GM18907 (cell line): Measurements from ENCODE around the gene VKORC1L1.
"Not testable (repeated sequence)": the region's sequence is repeated elsewhere in the genome, so short reads cannot be mapped to it uniquely, and the experiment has no call there.

Experiments used
- ATAC-seq: cut with Tn5 transposase; IDR thresholded peaks from one replicate; pipeline ENCODE4 v1.9.1; 2021; ENCODE audit warnings: mild to moderate bottlenecking, moderate library complexity; ENCODE audit not compliant: unreplicated experiment

VKORC1L1 gene

DNA sequence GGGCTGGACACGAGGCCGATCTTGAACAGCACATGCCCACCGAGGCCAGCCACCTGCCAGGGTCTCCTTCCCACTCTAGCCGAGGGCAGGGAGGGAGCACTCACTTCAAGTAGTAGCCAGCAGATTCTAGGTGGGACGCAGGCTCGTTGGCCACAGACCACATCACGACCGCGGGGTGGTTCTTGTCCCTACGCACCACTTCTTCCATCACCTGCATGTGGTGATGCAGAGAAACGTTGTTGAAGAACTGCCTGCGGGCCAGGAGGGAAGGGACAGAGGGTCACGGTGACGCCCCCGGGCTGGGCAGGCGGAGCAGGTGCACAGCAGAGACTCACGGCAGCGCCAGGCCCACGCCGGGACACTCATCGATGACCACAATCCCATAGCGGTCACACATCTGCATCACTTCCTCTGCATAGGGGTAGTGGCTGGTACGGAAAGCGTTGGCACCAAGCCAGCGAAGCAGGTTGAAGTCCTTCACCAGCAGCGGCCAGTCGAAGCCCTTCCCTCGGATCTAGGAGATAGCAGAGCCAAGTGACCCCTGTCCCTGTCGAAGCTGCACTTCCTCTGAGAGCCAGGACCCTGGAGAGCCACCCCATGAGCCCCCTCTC, 101.4 kb downstream of the VKORC1L1 start:
- no peak for ATAC-seq

DNA sequence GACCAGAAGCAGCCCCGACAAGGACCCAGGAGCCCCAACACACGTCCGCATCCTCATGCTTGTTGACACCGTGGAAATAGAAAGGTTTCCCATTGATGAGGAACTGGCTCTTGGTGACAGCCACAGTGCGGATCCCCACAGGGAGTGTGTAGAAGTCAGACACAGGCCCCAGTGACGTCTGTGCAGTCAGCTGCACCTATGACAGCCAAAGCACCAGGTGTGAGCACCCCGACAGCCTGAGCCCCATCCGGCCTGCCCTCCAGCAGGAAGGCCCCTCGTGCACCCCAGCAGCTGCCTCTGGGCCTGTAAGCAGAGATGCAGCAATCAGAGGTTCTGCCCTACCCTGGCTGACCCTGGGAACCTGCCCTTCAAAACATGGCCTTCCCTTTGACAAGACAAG, 102.0 kb downstream of the VKORC1L1 start:
- no peak for ATAC-seq

DNA sequence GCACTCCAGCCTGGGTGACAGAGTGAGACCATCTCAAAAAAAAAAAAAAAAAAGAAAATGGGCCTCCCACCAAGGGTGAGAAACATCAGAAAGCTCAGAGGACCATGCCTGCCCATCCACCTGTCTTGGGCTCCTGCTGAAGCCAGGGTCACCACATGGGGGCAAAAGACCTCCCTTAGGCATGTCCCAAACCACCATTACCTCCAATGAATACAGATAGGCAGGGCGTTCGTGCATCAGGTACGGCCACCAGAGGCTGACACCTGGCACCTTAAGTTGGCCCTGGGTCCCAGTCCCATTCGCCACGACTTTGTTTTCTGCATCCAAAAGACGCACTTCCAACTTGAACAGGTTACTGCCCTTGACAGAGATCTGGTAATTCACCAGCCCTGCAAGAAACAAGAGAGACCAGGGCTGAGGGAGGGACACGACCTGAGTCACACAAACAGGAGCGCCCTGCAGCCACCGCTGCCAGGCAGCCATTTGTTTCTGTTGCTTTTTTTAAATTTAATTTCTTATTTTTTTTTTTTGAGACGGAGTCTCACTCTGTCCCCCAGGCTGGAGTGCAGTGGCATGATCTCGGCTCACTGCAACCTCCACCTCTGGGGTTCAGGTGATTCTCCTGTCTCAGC, 103.1 kb downstream of the VKORC1L1 start:
- ATAC-seq: no peak

DNA sequence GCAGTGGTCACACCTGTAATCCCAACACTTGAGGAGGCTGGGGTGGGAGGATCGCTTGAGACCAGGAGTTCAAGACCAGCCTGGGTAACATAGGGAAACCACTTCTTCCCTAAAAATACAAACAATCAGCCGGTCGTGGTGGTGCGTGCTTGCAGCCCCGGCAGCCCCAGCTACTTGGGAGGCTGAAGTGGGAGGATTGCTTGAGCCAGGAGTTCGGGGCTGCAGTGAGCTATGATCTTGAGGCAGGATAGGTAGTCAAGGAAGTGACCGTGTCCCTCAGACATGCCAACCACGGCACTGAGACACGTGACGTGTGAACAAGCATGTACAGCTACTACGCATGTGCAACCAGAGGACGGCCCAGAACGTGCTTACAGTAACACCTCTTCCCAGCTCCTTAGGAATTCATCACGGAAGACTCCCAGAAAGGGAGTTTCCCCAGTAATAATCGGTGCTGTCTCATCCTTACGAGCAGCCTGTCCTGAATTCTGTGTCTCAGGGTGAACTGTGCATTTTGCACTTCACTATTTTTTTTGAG, 103.9 kb downstream of the VKORC1L1 start:
- no peak for ATAC-seq

DNA sequence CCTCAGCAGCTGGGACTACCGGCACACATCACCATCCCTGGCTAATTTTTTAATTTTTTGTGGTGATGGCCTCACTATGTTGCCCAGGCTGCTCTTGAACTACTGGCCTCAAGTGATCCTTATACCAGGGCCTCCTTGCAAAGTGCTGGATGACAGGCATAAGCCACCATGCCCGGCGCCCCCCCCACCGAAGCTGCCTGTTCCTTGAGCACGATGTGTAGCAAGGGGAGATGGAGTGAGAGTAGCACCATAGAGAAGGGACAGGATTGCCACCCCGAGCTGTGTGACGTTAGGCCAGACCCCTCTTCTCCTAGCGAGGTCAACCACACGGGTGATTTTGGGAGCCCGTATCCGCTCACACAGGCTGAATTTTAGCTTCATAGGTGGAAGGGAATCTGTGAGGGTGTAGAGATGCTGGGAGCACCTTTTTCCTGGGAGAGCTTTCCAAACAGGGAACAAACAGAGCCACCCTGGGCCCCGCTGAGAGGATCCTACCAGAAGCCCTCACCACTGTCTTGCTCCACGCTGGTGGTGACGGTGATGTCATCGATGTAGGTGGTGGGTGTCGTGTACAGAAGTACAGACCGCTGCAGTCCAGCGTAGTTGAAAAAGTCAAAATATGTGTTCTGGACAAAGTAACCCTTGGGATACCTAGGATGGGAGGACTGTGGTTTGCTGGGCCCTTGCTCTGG, 106.2 kb downstream of the VKORC1L1 start:
- no peak for ATAC-seq

DNA sequence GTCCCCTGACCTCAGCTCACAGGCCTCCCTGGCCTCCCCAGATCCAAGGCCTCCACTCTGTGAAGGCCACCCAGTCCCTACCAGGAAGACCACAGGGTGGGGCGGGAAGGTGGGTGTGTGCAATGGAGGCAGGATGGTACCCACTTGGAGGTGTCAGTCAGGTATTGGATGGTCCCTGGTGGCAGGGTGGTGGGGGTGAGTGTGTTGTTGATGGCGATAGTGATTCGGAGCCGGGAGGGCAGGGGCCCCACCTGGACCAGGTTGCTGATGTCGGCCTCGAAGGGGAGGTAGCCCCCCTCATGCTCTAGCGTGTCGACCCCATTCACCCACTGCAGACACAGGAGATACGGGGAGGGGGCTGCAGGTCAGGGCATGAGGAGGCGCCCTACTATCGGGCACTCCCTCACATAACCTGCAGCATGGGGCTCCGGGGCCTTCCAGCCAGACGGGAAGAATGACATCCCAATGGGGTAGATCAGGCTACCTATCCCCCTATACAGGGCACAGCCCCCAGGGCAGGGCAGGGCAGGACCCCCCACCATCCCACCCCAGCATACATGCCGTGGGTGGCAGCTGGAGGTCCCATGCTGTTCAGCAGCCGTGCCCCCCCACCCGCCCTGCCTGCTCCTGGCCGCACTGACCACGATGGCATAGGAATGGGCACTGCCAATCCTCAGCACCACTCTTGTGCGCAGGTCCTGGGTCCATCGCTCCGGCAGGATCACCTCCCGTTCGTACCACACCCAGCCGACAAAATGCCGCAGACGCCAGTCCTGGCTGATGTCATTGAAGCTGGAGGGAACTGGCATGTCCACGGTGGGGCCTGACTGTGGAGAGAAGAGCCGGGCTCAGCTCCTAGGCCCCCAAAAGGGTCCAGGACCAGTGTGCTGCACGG, 107.0 kb downstream of the VKORC1L1 start:
- no peak for ATAC-seq

DNA sequence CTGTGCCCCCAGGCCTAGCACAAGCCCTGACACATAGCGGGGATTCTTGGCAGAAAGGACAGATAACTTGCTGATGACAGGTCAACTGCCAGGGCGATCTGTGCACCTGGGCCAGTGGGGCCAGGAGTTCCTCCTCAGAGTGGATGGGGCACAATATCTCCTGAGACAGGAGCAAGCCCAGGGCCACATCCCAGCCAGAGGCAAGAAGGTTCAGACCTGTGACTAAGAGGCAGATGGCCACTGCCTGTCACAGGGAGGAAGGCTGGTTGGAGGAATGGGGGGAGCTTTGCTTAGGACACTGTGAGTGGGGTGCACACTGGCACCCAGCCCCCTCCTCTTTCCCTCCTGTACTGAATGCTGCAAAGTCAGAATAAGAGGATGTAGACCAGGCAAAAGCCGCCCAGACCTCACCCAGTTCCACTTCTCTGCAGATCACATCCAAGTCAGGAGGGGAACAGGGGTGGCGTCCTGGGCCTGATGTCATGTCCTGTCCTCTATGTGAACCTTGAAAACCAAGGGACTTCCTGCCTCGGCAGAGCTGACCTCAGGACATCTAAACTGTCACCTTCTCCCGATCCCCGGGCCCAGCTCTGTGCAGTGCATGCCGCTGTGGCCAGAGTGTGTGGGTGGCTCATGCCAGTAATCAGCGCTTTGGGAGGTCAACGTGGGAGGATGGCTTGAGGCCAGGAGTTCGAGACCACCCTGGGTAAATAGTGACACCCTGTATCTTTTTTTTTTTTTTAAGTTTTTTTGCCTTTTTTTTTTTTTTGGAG, 107.8 kb downstream of the VKORC1L1 start:
- peak; percentile 79 for ATAC-seq

DNA sequence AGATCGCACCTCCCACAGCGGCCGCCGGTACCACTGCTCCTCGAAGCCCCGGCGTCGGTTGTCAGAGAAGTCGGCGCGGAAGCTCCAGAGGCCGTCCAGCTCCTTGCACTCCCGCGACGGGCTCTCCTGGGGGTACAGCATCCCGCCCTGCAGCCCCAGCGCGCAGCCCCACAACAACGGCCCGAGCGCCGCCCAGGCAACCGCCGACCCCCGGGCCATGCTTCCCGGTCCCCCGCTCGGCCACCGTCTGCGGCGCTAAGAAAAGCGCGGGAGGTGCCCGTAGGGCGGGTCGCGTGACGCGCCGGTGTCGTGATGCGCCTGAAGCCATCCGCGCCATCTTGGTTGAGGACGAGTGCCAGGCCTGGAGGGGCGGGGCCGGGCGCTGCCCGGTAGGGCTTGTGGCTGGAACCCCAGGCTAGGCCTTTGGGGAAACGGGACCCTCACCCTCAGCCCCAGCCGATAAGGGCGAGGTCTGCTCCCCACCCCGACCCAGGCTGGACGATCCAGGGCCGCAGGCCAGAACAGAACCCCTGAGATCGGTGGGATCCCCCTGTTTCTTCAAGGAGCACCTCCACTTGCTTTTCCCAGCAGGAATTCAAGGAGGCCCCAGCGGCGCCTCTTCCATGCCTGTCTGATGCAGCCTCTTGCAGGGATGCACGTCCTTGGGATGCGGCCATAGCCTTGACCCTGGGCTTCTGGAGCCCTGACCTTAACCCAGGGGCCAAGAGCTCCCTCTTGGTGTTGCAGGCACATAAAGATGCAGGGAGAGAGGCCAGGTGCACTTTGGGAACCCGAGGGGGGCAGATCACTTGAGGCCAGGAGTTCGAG, 109.3 kb downstream of the VKORC1L1 start, which contains the start of gene GUSB:
Gene GUSB (minus strand): TSS at position 249 of the 828 bp plus-strand sequence. CDS start 30 bp downstream, at position 219.
- peak; percentile 83 for ATAC-seq

DNA sequence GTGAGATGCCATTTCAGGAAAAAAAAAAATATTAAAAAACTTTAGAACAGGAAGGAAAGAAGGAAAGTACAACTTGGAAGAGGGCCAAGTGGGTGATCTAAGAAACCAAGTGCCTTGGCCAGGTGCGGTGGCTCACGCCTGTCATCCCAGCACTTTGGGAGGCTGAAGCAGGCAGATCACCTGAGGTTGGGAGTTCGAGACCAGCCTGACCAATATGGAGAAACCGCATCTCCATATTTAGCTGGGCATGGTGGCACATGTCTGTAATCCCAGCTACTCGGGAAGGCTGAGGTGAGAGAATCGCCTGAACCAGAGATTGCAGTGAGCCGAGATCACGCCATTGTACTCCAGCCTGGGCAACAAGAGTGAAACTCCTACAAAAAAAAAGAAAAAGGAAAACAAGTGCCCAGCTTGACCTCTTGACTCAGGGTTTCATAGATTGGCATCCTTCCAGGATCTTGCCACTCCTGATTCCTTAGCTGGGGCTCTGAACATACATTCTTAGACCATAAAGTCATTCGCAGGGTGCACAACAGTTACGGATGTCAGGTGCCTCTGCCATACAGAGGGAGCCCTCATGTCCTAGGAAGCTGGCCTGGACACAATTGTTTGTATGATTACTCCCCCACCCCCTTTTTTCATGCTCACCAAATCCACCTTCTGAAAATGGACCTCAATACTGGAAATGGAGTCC, 111.2 kb downstream of the VKORC1L1 start:
- no peak for ATAC-seq

DNA sequence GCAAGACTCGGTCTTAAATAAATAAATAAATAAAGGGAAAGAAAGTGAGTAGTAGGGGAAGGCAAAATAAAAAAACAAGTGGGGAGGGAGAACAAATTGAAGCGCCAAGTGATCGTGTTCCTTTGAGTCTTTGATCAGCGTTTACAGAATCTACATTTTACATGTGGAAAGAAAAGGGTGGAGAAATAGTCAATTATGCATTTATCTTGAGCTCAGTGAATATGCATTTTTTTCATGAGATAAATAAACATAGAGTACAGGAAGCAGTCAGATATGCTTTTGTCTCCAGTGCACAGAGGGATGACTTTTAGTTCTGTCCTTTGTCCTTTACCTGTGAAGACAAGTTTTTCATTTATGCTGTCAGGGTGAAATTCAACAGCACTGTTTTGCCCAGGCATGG, 115.2 kb downstream of the VKORC1L1 start:
- ATAC-seq: no peak

DNA sequence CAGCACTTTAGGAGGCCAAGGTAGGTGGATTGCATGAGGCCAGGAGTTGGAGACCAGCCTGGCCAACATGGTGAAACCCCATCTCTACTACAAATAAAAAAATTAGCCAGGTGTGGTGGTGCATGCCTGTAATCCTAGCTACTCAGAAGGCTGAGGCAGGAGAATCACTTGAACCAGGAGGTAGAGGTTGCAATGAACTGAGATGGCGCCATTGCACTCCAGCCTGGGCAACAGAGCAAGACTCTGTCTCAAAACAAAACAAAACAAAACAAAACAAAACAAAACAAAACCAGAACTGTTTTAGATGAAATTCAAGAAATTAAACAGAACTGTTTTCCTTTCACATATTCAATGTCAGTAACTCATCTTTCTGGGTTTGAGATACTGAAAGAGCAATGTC, 115.6 kb downstream of the VKORC1L1 start:
- not testable (repeated sequence) for ATAC-seq

DNA sequence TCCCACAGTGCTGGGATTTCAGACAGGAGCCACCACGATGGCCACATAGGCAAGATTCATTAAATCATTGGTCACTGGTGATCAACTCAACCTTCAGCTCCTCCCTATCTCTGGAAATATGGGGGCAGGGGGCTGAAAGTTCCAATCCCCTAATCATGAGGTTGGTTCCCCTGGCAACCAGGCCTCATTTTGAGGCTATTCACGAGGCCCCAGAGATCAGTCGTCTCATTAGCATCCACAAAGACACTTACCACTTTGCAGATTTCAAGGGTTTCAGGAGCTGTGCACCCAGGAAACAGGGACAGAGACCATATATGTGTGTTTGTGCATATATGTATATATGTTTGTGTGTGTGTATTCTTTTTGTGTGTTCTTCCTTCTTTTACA, 116.8 kb downstream of the VKORC1L1 start:
- ATAC-seq: no peak

DNA sequence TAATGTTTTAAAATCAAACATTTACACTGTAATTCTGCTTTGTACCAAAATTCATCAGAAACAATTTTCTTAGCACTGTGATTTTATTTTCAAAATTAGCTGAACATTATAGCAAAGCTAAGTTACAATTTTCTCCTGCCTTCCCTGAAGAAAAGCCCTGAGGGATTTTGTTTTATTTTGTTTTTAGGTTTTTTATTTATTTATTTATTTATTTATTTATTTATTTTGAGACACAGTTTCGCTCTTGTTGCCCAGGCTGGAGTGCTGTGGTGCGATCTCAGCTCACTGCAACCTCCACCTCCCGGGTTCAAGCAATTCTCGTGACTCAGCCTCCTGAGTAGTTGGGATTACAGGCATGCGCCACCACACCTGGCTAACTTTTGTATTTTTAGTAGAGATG, 119.0 kb downstream of the VKORC1L1 start:
- ATAC-seq: not testable (repeated sequence)

DNA sequence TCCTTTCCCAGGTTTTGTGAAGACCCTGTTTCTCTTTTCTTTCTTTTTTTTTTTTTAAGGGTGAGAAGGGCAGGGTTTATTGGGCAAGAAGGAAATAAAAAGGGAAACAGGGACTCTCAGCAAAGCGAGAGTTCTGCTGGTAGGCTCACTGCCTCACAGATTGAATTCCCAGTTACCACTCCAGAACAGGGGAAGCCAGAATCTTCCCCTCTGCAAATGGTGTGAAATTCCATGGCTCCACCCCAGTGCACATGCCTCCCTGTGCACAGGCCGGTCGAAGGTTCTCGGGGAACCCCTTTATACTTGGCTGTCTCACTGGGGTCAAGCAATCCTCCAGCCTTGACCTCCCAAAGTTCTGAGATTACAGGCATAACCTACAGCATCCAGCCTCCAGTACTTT, 119.7 kb downstream of the VKORC1L1 start:
- ATAC-seq: no peak

DNA sequence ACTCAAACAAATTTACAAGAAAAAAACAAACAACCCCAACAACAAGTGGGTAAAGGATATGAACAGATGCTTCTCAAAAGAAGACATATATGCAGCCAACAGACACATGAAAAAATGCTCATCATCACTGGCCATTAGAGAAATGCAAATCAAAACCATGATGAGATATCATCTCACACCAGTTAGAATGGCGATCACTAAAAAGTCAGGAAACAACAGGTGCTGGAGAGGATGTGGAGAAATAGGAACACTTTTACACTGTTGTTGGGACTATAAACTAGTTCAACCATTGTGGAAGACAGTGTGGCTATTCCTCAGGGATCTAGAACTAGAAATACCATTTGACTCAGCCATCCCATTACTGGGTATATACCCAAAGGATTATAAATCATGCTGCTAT, 122.1 kb downstream of the VKORC1L1 start:
- ATAC-seq: not testable (repeated sequence)

DNA sequence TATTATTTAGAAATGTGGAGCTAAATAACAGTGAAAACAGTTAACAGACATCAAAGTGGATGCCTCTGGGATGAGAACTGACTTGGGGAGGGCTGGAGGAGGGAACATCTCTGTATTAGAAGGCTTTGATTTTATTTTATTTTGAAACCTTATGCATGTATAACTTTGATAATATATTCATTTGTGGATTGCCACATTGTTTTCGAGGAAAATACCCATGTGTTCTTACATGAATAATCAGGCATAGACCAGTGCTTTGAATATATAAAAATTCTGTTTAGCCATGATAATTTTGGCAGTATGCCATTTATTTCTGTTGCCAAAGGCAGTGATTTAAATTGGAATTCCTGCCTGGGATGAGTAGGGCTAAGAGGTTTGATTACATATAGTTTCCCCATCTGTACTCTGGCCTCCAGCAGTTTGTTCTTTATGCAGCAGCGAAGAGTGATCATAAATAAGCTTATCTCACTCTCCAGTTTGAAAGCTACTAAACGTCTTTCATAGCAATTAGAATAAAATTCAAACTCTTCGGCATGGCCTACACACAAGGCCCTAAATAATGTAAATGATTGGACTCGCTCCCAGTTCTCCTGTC, 128.0 kb downstream of the VKORC1L1 start:
- ATAC-seq: not testable (repeated sequence)

DNA sequence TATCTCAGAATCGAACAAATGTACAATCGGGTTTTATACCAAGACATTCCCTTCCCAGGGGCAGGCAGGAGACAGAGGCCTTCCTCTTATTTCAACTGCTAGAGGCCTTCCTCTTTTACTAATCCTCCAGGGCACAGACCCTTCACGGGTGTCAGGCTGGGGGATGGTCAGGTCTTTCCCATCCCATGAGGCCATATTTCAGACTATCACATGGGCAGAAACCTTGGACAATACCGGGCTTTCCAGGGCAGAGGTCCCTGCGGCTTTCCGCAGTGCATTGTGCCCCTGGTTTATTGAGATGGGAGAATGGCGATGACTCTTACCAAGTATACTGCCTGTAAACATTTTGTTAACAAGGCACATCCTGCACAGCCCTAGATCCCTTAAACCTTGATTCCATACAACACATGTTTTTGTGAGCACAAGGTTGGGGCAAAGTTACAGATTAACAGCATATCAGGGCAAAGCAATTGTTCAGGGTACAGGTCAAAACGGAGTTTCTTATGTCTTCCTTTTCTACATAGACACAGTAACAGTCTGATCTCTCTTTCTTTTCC, 132.3 kb downstream of the VKORC1L1 start:
- not testable (repeated sequence) for ATAC-seq

DNA sequence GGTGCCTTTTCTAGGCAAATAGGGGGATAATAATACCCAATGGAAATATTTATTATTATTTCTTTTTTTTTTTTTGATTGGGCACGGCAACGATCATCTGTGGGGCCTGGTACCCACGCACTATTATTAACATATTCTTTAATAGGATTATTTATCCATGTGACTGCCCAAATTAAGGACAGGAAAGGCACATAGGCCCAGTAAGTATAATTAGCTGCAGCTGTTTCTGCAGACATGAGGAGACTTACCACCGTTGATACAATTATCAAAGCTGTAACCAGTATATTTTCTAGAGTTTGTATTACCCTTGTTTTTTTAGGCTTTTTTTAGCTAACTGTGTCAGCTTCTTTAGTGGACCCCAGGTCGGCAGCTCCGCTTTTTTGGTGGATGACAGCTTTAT, 134.4 kb downstream of the VKORC1L1 start:
- ATAC-seq: no peak
